HEK293 (cell line): Measurements from ENCODE around the gene OMA1.

Experiments used
- CTCF ChIA-PET: fragments of 350-600 bp; formaldehyde crosslinking; extraction: SDS; loops from one replicate; lab custom pipeline; 2021; ENCODE audit warnings: antibody characterized with exemption; lab: Yijun Ruan, JAX
- POLR2A ChIA-PET: fragments of 300-600 bp; formaldehyde crosslinking; extraction: SDS; loops from one replicate; lab custom pipeline; 2020; ENCODE audit warnings: antibody characterized with exemption, inconsistent platforms; lab: Yijun Ruan, JAX
- H3K27ac ChIP-seq: fragments of 200-500 bp; sonication (Bioruptor generic); 2 replicates; pipeline ENCODE4 v1.5.1; 2014; ENCODE audit warnings: low read depth, low read length, control low read depth, inconsistent platforms; ENCODE audit errors: extremely low read depth
- H3K36me3 ChIP-seq, 2 experiments: fragments of 200-500 bp in 1 of 2; sonication (Bioruptor generic) in 1 of 2; 1 replicate in 1 of 2; 2 replicates in 1 of 2; pipeline ENCODE4 v1.5.1; 2014 to 2017; ENCODE audit warnings: inconsistent platforms in 2 of 2, low read length in 2 of 2; ENCODE audit not compliant: control insufficient read depth in 2 of 2, insufficient read depth in 1 of 2
- H3K4me1 ChIP-seq: fragments of 200-500 bp; sonication (Bioruptor generic); 2 replicates; pipeline ENCODE4 v1.5.1; 2014; ENCODE audit warnings: mild to moderate bottlenecking, low read length, inconsistent platforms; ENCODE audit not compliant: control insufficient read depth, insufficient read depth
- H3K4me3 ChIP-seq: 2 replicates; pipeline ENCODE4 v1.5.1; 2011; ENCODE audit warnings: low read depth, mild to moderate bottlenecking, control low read depth, low read length, moderate library complexity
- H3K9me3 ChIP-seq: fragments of 200-500 bp; sonication (Bioruptor generic); 2 replicates; pipeline ENCODE4 v1.5.1; 2014; ENCODE audit warnings: low read depth, low read length, inconsistent platforms; ENCODE audit not compliant: control insufficient read depth, insufficient read depth
- EGR2 ChIP-seq: fragments of 450-650 bp; formaldehyde crosslinking; IDR thresholded peaks from 2 replicates; pipeline ENCODE4 v1.5.1; 2016; ENCODE audit warnings: low read depth, missing biosample characterization, missing genetic modification characterization
- IKZF3 ChIP-seq: fragments of 450-650 bp; IDR thresholded peaks from 2 replicates; pipeline ENCODE4 v1.5.0; 2018; ENCODE audit warnings: missing biosample characterization, mild to moderate bottlenecking, missing genetic modification characterization, moderate library complexity
- MZF1 ChIP-seq: fragments of 450-650 bp; formaldehyde crosslinking; IDR thresholded peaks from 2 replicates; pipeline ENCODE4 v1.5.1; 2017; ENCODE audit warnings: missing biosample characterization, missing genetic modification characterization, borderline replicate concordance
- OSR2 ChIP-seq: fragments of 450-650 bp; formaldehyde crosslinking; IDR thresholded peaks from 2 replicates; pipeline ENCODE4 v1.5.1; 2016; ENCODE audit warnings: missing biosample characterization, missing genetic modification characterization
- RBAK ChIP-seq: fragments of 450-650 bp; formaldehyde crosslinking; IDR thresholded peaks from 2 replicates; pipeline ENCODE4 v1.5.1; 2016; ENCODE audit warnings: missing biosample characterization, missing genetic modification characterization
- SCRT2 ChIP-seq: fragments of 450-650 bp; formaldehyde crosslinking; IDR thresholded peaks from 2 replicates; pipeline ENCODE4 v1.5.1; 2016; ENCODE audit warnings: missing biosample characterization, missing genetic modification characterization
- SP7 ChIP-seq: fragments of 450-650 bp; formaldehyde crosslinking; IDR thresholded peaks from 2 replicates; pipeline ENCODE4 v1.5.1; 2016; ENCODE audit warnings: missing biosample characterization, missing genetic modification characterization
- ZBTB17 ChIP-seq: fragments of 450-650 bp; formaldehyde crosslinking; IDR thresholded peaks from 2 replicates; pipeline ENCODE4 v1.5.1; 2016; ENCODE audit warnings: missing biosample characterization, missing genetic modification characterization
- ZBTB21 ChIP-seq: fragments of 450-650 bp; formaldehyde crosslinking; IDR thresholded peaks from 2 replicates; pipeline ENCODE4 v1.5.1; 2017; ENCODE audit warnings: missing biosample characterization, missing genetic modification characterization
- ZNF10 ChIP-seq: fragments of 450-650 bp; formaldehyde crosslinking; IDR thresholded peaks from 2 replicates; pipeline ENCODE4 v1.5.1; 2017; ENCODE audit warnings: missing biosample characterization, missing genetic modification characterization
- ZNF138 ChIP-seq: fragments of 450-650 bp; formaldehyde crosslinking; IDR thresholded peaks from 2 replicates; pipeline ENCODE4 v1.5.1; 2016; ENCODE audit warnings: missing biosample characterization, missing genetic modification characterization, borderline replicate concordance
- ZNF155 ChIP-seq: fragments of 450-650 bp; formaldehyde crosslinking; IDR thresholded peaks from 2 replicates; pipeline ENCODE4 v1.5.1; 2016; ENCODE audit warnings: missing biosample characterization, missing genetic modification characterization
- ZNF175 ChIP-seq: fragments of 450-650 bp; formaldehyde crosslinking; IDR thresholded peaks from 2 replicates; pipeline ENCODE4 v1.5.1; 2016; ENCODE audit warnings: missing biosample characterization, missing genetic modification characterization
- ZNF19 ChIP-seq: fragments of 450-650 bp; formaldehyde crosslinking; IDR thresholded peaks from 2 replicates; pipeline ENCODE4; 2016; ENCODE audit warnings: missing biosample characterization, missing genetic modification characterization, low read depth
- ZNF211 ChIP-seq: fragments of 450-650 bp; formaldehyde crosslinking; IDR thresholded peaks from 2 replicates; pipeline ENCODE4 v1.5.1; 2016; ENCODE audit warnings: low read depth, missing biosample characterization, missing genetic modification characterization
- ZNF274 ChIP-seq, 2 experiments: fragments of 200-500 bp in 1 of 2; fragments of 450-650 bp in 1 of 2; sonication (Bioruptor generic) in 1 of 2; formaldehyde crosslinking in 1 of 2; IDR thresholded peaks; 2 replicates each; pipeline versions ENCODE4 v1.5.1 to v1.6.1; 2014 to 2016; ENCODE audit warnings: borderline replicate concordance in 1 of 2, inconsistent platforms in 1 of 2, low read length in 1 of 2, missing biosample characterization in 1 of 2, missing genetic modification characterization in 1 of 2
- ZNF350 ChIP-seq: fragments of 450-650 bp; formaldehyde crosslinking; IDR thresholded peaks from 2 replicates; pipeline ENCODE4 v1.5.0; 2017; ENCODE audit warnings: missing biosample characterization, mild to moderate bottlenecking, missing genetic modification characterization
- ZNF530 ChIP-seq: fragments of 450-650 bp; formaldehyde crosslinking; IDR thresholded peaks from 2 replicates; pipeline ENCODE4 v1.5.1; 2016; ENCODE audit warnings: low read depth, missing biosample characterization, missing genetic modification characterization
- ZNF548 ChIP-seq: fragments of 450-650 bp; formaldehyde crosslinking; IDR thresholded peaks from 2 replicates; pipeline ENCODE4 v1.5.1; 2016; ENCODE audit warnings: missing biosample characterization, missing genetic modification characterization
- ZNF776 ChIP-seq: fragments of 450-650 bp; formaldehyde crosslinking; IDR thresholded peaks from 2 replicates; pipeline ENCODE4 v1.5.0; 2017; ENCODE audit warnings: missing biosample characterization, missing genetic modification characterization, borderline replicate concordance
- ZNF792 ChIP-seq: fragments of 450-650 bp; formaldehyde crosslinking; IDR thresholded peaks from 2 replicates; pipeline ENCODE4 v1.5.1; 2016; ENCODE audit warnings: missing biosample characterization, missing genetic modification characterization
- ZSCAN30 ChIP-seq: fragments of 450-650 bp; IDR thresholded peaks from 2 replicates; pipeline ENCODE4 v1.5.1; 2018; ENCODE audit warnings: missing biosample characterization, mild to moderate bottlenecking, missing genetic modification characterization, moderate library complexity
- TF ChIP-seq, protein P1 (sequence below): fragments of 450-650 bp; formaldehyde crosslinking; IDR thresholded peaks from 2 replicates; pipeline ENCODE4 v1.5.1; 2017; ENCODE audit warnings: missing biosample characterization, mild to moderate bottlenecking, missing genetic modification characterization, moderate library complexity
- TF ChIP-seq, protein P2 (sequence below): fragments of 450-650 bp; formaldehyde crosslinking; IDR thresholded peaks from 2 replicates; pipeline ENCODE4 v1.5.1; 2016; ENCODE audit warnings: missing biosample characterization, missing genetic modification characterization

The OMA1 gene

DNA sequence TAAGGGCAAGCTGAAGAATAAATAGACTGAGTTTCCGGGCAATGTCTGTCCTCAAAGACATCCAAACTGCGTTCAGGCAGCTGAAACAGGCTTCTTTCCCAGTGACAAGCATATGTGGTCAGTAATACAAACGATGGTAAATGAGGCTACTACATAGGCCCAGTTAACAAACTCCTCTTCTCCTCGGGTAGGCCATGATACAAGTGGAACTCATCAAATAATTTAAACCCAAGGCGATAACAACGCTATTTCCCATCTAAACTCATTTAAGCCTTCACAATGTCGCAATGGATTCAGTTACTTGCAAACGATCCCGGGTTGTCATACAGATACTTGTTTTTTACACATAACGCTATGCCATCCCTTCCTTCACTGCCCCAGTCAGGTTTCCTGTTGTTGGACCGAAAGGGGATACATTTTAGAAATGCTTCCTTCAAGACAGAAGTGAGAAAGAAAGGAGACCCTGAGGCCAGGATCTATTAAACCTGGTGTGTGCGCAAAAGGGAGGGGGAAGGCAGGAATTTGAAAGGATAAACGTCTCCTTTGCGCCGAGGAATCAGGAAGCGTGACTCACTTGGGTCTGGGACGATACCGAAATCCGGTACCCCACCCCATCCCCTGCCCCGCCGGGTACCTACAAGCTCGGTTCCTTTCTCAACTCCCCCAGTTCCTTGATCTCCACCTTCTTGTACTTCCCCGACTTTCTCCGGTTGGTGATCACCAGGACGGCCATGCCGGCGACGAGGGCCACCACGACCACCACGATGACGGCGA is 29.2 kb upstream of the OMA1 start:
- H3K4me1 ChIP-seq, result no peaks in the 10 kb centered on the region
- H3K9me3 ChIP-seq, result no peaks in the 10 kb centered on the region
- H3K27ac ChIP-seq, result no peak overlapping the region
- CTCF ChIA-PET, result no interaction called here
- POLR2A ChIA-PET, result no interaction called here
- H3K4me3 ChIP-seq, result no peak overlapping the region; the same call in 1 of the 2 replicates
- no peaks in the 10 kb centered on the region for H3K36me3 ChIP-seq
- TF ChIP-seq ZNF530 (no peak), ZNF776 (tag by site-specific recombination) (no peak), IKZF3 (tag by site-specific recombination) (no peak), ZNF274 (IDR thresholded peaks at IDR 0.05; ENCODE audit: low read length) (no peak), ZNF274 (tag by site-specific recombination; IDR thresholded peaks at IDR 0.05; ENCODE audit: borderline replicate concordance) (no peak)

DNA sequence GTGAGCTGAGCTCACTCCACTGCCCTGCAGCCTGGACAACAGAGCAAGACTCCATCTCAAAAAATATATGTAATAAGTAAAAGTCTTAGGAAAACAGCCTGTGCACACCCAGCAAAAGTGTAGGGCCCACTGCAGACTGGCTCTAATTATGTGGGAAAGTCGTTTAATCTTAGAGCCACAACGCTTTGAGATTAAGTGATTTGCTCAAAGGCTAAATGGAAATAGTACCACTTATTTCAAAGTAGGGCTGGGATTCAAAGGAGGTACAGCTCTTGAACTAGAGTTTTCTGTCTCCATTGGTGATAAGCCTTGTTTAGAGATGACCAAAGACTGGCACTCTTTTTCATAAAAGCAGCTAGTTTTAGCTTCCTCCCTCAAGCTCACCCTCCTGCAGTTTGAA is 28.3 kb upstream of the OMA1 start:
- H3K4me3 ChIP-seq, result no peak overlapping the region
- H3K4me1 ChIP-seq, result no peaks in the 10 kb centered on the region
- POLR2A ChIA-PET, result no interaction called here
- no peaks in the 10 kb centered on the region for H3K9me3 ChIP-seq
- TF ChIP-seq OSR2 (tag by site-specific recombination) (no peak), ZNF10 (tag by site-specific recombination) (no peak)
- H3K36me3 ChIP-seq, result no peaks in the 10 kb centered on the region
- CTCF ChIA-PET, result no interaction called here
- no peak overlapping the region for H3K27ac ChIP-seq

DNA sequence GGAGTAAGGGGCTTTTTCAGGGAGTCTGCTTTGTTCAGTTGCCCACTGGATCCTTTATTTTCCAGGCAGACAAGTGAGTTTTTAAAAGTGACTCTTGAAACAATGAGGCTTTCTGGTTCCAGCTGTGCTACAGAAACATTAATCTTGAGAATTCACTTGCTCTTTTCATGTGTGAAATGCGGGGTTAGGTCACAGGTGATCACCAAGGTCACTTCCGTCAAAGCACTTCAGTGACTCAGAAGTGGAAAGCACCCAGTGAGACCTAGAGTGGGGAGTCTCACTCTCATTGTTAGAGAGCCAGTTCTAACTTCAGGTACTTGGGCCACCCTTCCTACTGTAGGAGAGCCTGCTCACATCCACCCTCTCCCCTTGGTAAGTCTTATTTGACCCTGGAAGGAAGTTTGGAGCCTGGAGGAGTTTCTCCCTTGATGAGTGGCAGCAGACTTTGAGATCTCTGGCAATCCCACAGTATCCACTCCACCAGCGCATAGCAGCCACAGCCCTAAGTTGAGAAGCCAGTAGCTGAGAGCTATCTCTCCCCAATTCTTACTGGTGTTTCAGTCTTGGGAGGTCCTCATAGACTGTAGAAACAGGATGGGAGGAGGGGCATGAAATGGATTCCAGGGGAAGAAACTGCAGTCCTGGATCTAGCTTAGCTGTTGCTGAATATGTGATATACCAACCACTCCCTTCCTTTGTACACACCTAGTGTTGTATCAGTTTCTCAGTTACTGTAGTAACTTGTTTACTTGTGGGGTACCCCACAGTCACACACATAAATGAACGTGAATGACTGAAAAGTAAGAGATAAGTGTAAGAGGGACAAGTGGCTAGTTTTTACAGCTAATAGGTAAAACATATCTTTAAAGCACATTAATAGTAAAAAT is 27.4 kb upstream of the OMA1 start:
- Histone ChIP-seq H3K4me3 (no peak overlapping the region), H3K9me3 (no peaks in the 10 kb centered on the region), H3K27ac (no peak overlapping the region), H3K36me3 (no peaks in the 10 kb centered on the region), H3K4me1 (no peaks in the 10 kb centered on the region)
- CTCF ChIA-PET, result interaction anchor here (0.6 kb wide), 1 partner anchor 192 kb away, joined by 3 read pairs; no protein-coding TSS in a partner anchor
- POLR2A ChIA-PET, result no interaction called here
- TF ChIP-seq MZF1 (tag by site-specific recombination) (no peak), ZNF792 (tag by site-specific recombination) (no peak), ZNF138 (tag by site-specific recombination) (no peak)

DNA sequence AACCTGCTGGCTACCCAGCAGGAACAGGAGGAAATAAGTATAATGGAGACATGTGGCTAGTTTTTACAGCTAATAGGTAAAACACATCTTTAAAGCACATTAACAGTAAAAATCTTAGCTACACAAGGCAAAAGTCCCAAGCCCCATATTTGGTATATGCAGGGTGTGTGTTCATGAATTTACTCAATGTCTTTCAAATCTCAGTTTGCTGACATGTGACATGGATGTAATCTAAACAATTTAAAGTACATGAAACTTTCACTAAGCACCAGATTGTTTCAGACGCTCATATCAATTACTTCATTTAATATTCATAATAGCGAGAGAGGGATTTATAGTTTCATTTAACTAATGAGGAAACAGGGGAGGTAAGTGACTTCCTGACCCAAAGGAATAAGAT is 26.6 kb upstream of the OMA1 start:
- CTCF ChIA-PET, result interaction anchor here (0.7 to 1.2 kb wide), 3 partner anchors 12 to 80 kb away, joined by 3 to 8 read pairs (median 3); partner anchors contain the start of gene OMA1
- POLR2A ChIA-PET, result no interaction called here
- H3K4me1 ChIP-seq, result no peaks in the 10 kb centered on the region
- H3K36me3 ChIP-seq, result no peaks in the 10 kb centered on the region
- no peaks in the 10 kb centered on the region for H3K9me3 ChIP-seq
- no peak overlapping the region for H3K4me3 ChIP-seq
- H3K27ac ChIP-seq, result no peak overlapping the region
- TF ChIP-seq SCRT2 (tag by site-specific recombination), result no peak
- TF ChIP-seq ZNF350 (tag by site-specific recombination), result no peak
- TF ChIP-seq ZNF19, result no peak
- no peak for TF ChIP-seq ZNF211
- no peak for TF ChIP-seq ZBTB21 (tag by site-specific recombination)
- TF ChIP-seq ZSCAN30, result no peak
- no peak for TF ChIP-seq RBAK
- TF ChIP-seq ZNF10 (tag by site-specific recombination), result no peak
- TF ChIP-seq, protein P1, sequence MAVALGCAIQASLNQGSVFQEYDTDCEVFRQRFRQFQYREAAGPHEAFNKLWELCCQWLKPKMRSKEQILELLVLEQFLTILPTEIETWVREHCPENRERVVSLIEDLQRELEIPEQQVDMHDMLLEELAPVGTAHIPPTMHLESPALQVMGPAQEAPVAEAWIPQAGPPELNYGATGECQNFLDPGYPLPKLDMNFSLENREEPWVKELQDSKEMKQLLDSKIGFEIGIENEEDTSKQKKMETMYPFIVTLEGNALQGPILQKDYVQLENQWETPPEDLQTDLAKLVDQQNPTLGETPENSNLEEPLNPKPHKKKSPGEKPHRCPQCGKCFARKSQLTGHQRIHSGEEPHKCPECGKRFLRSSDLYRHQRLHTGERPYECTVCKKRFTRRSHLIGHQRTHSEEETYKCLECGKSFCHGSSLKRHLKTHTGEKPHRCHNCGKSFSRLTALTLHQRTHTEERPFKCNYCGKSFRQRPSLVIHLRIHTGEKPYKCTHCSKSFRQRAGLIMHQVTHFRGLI (tag by site-specific recombination), result no peak
- TF ChIP-seq, protein P2, sequence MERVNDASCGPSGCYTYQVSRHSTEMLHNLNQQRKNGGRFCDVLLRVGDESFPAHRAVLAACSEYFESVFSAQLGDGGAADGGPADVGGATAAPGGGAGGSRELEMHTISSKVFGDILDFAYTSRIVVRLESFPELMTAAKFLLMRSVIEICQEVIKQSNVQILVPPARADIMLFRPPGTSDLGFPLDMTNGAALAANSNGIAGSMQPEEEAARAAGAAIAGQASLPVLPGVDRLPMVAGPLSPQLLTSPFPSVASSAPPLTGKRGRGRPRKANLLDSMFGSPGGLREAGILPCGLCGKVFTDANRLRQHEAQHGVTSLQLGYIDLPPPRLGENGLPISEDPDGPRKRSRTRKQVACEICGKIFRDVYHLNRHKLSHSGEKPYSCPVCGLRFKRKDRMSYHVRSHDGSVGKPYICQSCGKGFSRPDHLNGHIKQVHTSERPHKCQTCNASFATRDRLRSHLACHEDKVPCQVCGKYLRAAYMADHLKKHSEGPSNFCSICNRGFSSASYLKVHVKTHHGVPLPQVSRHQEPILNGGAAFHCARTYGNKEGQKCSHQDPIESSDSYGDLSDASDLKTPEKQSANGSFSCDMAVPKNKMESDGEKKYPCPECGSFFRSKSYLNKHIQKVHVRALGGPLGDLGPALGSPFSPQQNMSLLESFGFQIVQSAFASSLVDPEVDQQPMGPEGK, result no peak
- no peak for TF ChIP-seq SP7
- no peak for TF ChIP-seq ZBTB17 (tag by site-specific recombination)
- TF ChIP-seq ZNF175 (tag by site-specific recombination), result no peak
- no peak for TF ChIP-seq EGR2 (tag by site-specific recombination)
- no peak for TF ChIP-seq ZNF548 (tag by site-specific recombination)
- TF ChIP-seq ZNF155, result no peak
